WERI-Rb-1 (cell line): ENCODE measurements around the gene ABCC10.

Experiments used
- DNase-seq: peaks from one replicate; pipeline ENCODE4 v3.0.0-alpha.2; 2020
- H3K27ac ChIP-seq: fragments of 250-450 bp; sonication (Bioruptor Pico); 2 replicates; pipeline ENCODE4 v1.5.1; 2020; ENCODE audit warnings: mild to moderate bottlenecking, moderate library complexity
- H3K27me3 ChIP-seq: fragments of 250-450 bp; sonication (Bioruptor Pico); 2 replicates; pipeline ENCODE4 v1.5.1; 2021; ENCODE audit warnings: mild to moderate bottlenecking, low read depth, moderate library complexity; ENCODE audit not compliant: insufficient read depth, severe bottlenecking
- H3K36me3 ChIP-seq: fragments of 250-450 bp; sonication (Bioruptor Pico); 2 replicates; pipeline ENCODE4 v1.5.1; 2020; ENCODE audit warnings: mild to moderate bottlenecking, moderate library complexity
- H3K4me3 ChIP-seq: 2 replicates; pipeline ENCODE4 v1.5.1; 2011; ENCODE audit warnings: low read depth, mild to moderate bottlenecking, control low read depth, low read length
- H3K9me3 ChIP-seq: fragments of 250-450 bp; sonication (Bioruptor Pico); 2 replicates; pipeline ENCODE4 v1.5.1; 2021; ENCODE audit warnings: mild to moderate bottlenecking, moderate library complexity; ENCODE audit not compliant: severe bottlenecking
- CTCF ChIP-seq: IDR thresholded peaks from 2 replicates; pipeline ENCODE4 v1.5.1; 2011; ENCODE audit warnings: low read depth, mild to moderate bottlenecking, control low read depth, inconsistent platforms, low read length

The ABCC10 gene

GRCh38 chr6:43478008-43478372, 50.6 kb downstream of the ABCC10 start:
- Histone ChIP-seq H3K4me3 (peak overlapping the region; percentile 50), H3K27me3 (no peaks in the 10 kb centered on the region), H3K9me3 (no peaks in the 10 kb centered on the region), H3K27ac (peak overlapping the region; percentile 83), H3K36me3 (peaks cover 35% of the 10 kb centered on the region)
- no peak for TF ChIP-seq CTCF
- DNase-seq: no peak

- Histone ChIP-seq H3K27me3 (no peaks in the 10 kb centered on the region), H3K36me3 (peaks cover 52% of the 10 kb centered on the region), H3K4me3 (no peak overlapping the region), H3K9me3 (no peaks in the 10 kb centered on the region), H3K27ac (no peak overlapping the region)
- no peak for DNase-seq
- TF ChIP-seq CTCF: no peak
These were observed 53.7 kb downstream of the ABCC10 start for GRCh38 chr6:43481075-43481474.

- H3K27ac ChIP-seq: no peak overlapping the region
- no peak overlapping the region for H3K4me3 ChIP-seq
- no peaks in the 10 kb centered on the region for H3K27me3 ChIP-seq
- DNase-seq: no peak
- H3K9me3 ChIP-seq: no peaks in the 10 kb centered on the region
- no peak for TF ChIP-seq CTCF
- H3K36me3 ChIP-seq: peaks cover 53% of the 10 kb centered on the region
These were observed 54.4 kb downstream of the ABCC10 start for GRCh38 chr6:43481591-43482236.

GRCh38 chr6:43488667-43489276, 61.4 kb downstream of the ABCC10 start:
- Histone ChIP-seq H3K4me3 (no peak overlapping the region), H3K9me3 (no peaks in the 10 kb centered on the region), H3K27ac (no peak overlapping the region), H3K36me3 (peaks cover 24% of the 10 kb centered on the region), H3K27me3 (no peaks in the 10 kb centered on the region)
- DNase-seq: no peak
- TF ChIP-seq CTCF: no peak

GRCh38 chr6:43489277-43490072, 62.1 kb downstream of the ABCC10 start:
- H3K9me3 ChIP-seq: no peaks in the 10 kb centered on the region
- H3K36me3 ChIP-seq: peaks cover 26% of the 10 kb centered on the region
- H3K4me3 ChIP-seq: no peak overlapping the region
- H3K27ac ChIP-seq: no peak overlapping the region
- DNase-seq: no peak
- H3K27me3 ChIP-seq: no peaks in the 10 kb centered on the region
- TF ChIP-seq CTCF: no peak
